ENCODE measurements around the gene TMOD1. TPM values are rescaled to one million over a fixed set of nuclear protein-coding genes. Genes with fewer than 3 reads are reported as not detected.

Gene TMOD1
- total and polyA plus RNA-seq, 2 of the 13 experiments (the other 11 are each of a cell fraction or from before 2014, with no cell fraction given): 0.04 to 0.07 TPM

GRCh38 chr9:97570899-97571298 is 69.4 kb downstream of the TMOD1 start (continued):
- TF ChIP-seq, protein P1, sequence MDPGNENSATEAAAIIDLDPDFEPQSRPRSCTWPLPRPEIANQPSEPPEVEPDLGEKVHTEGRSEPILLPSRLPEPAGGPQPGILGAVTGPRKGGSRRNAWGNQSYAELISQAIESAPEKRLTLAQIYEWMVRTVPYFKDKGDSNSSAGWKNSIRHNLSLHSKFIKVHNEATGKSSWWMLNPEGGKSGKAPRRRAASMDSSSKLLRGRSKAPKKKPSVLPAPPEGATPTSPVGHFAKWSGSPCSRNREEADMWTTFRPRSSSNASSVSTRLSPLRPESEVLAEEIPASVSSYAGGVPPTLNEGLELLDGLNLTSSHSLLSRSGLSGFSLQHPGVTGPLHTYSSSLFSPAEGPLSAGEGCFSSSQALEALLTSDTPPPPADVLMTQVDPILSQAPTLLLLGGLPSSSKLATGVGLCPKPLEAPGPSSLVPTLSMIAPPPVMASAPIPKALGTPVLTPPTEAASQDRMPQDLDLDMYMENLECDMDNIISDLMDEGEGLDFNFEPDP (CRISPR knock-in tag; conservative IDR thresholded peaks at IDR 0.05): no peak

DNA sequence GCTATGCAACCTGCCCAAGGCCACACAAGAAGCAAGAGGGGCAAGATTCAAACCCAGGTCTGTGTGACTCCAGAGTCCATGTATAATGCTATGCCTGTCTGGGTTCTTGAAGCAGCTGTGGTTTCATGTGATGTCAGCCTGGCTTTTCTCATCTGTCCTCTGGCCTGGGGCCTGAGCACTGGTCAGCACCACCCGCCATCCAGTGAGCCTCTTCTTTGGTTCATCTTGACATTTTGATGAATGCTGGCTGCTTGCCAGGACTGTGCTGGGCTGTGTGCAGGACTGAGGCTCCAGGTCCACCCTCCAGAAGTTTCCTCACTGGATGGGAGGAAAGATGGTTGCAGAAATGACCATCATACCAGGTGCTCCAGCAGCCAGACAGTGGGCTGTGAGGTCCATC is 70.2 kb downstream of the TMOD1 start:
- WGBS (ENCODE audit: low lambda C conversion rate): no CpG with 5 or more reads among the region's 1 CpG
- Histone ChIP-seq H3K27ac (ENCODE audit: extremely low read length, insufficient read depth, low read length) (no peak overlapping the region), H3K9me3 (ENCODE audit: low read length) (no peaks in the 10 kb centered on the region), H3K9ac (ENCODE audit: insufficient read depth, low read depth, low read length) (no peak overlapping the region), H3K4me1 (ENCODE audit: insufficient read depth, low read length) (no peaks in the 10 kb centered on the region), H3K36me3 (replicated peaks in 1 of 2; ENCODE audit: control insufficient read depth in 1 of 2, insufficient read depth in 2 of 2, low read length in 2 of 2) (no peaks in the 10 kb centered on the region), H3K4me2 (ENCODE audit: low read depth, low read length) (no peak overlapping the region), H3K27me3 (ENCODE audit: control insufficient read depth in 1 of 2, insufficient read depth in 2 of 2, low read length in 2 of 2) (peaks cover 0 to 19% of the 10 kb centered on the region in 2 experiments; a peak in 1 of 5 replicates), H2AFZ (ENCODE audit: low read length) (no peak overlapping the region), H3K4me3 (replicated peaks in 1 of 3; ENCODE audit: insufficient read depth in 1 of 3, low read depth in 2 of 3, low read length in 3 of 3) (no peak overlapping the region), H3K79me2 (ENCODE audit: insufficient read depth, low read length) (no peaks in the 10 kb centered on the region), H4K20me1 (ENCODE audit: insufficient read depth, low read length) (no peaks in the 10 kb centered on the region)
- ATAC-seq (no peak), FAIRE-seq (no peak), DNase-seq (ENCODE audit: low spot score) (no peak)
- ChIA-PET POLR2A (no interaction called here), CTCF (ENCODE audit: low intra/inter-chr PET ratio, low total read pairs) (no interaction called here)
- TF ChIP-seq KLF15 (CRISPR knock-in tag; IDR thresholded peaks at IDR 0.05; ENCODE audit: borderline replicate concordance): no peak
- TF ChIP-seq RFXAP (CRISPR knock-in tag; IDR thresholded peaks at IDR 0.05; ENCODE audit: borderline replicate concordance): no peak
- TF ChIP-seq KDM5A (IDR thresholded peaks at IDR 0.05; ENCODE audit: borderline replicate concordance, low read length): no peak
- intact Hi-C loops (cut with micrococcal nuclease; ENCODE audit: unreplicated experiment): no loop called here
- BruUV-seq (replicated peaks): no TSS peak
- in situ Hi-C loops (cut with HindIII; ENCODE audit: extremely low pct_ligation_motif_present, low pct_unique_long_range_greater_than_20kb): no loop called here

DNA sequence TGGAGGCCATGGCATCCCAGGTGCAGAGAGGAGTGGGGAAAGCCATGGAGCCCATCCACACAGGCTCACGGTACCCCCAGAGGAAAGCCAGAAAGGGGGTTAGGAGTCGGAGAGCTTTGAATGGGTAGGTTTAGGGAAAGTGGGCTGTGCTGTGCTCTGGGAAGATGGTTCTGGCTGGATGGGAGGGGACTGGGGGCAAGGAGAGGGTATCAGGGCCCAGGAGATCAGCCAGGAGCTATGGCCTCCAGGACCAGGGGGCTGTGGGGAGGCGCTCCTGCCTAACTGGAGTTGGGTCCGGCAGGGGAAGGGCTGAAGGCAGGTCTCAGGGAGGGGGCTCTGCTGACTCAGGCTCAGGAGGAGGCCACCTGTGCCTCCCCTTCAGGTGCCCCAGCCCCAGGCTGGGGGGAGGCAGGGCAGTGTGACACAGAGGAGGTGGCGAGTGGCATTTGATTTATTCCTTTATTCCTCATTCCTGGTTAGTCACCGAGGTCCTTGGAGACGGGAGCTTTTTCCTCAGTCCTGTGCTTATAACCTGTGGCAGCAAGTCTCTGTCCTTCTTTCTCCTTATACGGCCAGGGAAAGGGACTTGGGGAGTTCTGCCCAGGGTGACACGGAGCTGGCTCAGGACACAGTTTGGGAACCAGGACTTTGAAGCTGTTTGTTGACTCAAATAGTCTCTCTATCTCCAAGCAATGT is 70.9 kb downstream of the TMOD1 start:
- Histone ChIP-seq H3K9ac (ENCODE audit: insufficient read depth, low read depth, low read length) (no peak overlapping the region), H2AFZ (ENCODE audit: low read length) (no peak overlapping the region), H3K9me3 (ENCODE audit: low read length) (no peaks in the 10 kb centered on the region), H3K4me3 (replicated peaks in 1 of 3; ENCODE audit: insufficient read depth in 1 of 3, low read depth in 2 of 3, low read length in 3 of 3) (no peak overlapping the region), H3K4me2 (ENCODE audit: low read depth, low read length) (no peak overlapping the region), H3K79me2 (ENCODE audit: insufficient read depth, low read length) (no peaks in the 10 kb centered on the region), H3K27ac (ENCODE audit: extremely low read length, insufficient read depth, low read length) (no peak overlapping the region), H4K20me1 (ENCODE audit: insufficient read depth, low read length) (no peaks in the 10 kb centered on the region), H3K27me3 (ENCODE audit: control insufficient read depth in 1 of 2, insufficient read depth in 2 of 2, low read length in 2 of 2) (peaks cover 0 to 19% of the 10 kb centered on the region in 2 experiments; a peak in 1 of 5 replicates), H3K36me3 (replicated peaks in 1 of 2; ENCODE audit: control insufficient read depth in 1 of 2, insufficient read depth in 2 of 2, low read length in 2 of 2) (no peaks in the 10 kb centered on the region), H3K4me1 (ENCODE audit: insufficient read depth, low read length) (no peaks in the 10 kb centered on the region)
- BruUV-seq (replicated peaks): no TSS peak
- POLR2A ChIA-PET: no interaction called here
- in situ Hi-C loops (cut with HindIII; ENCODE audit: extremely low pct_ligation_motif_present, low pct_unique_long_range_greater_than_20kb) (no loop called here), intact Hi-C loops (cut with micrococcal nuclease; ENCODE audit: unreplicated experiment) (no loop called here)
- WGBS (ENCODE audit: low lambda C conversion rate): 54% methylated on average over 8 of the region's 9 CpGs
- no peak for ATAC-seq
- CTCF ChIA-PET (ENCODE audit: low intra/inter-chr PET ratio, low total read pairs): no interaction called here
- FAIRE-seq: no peak
- no peak for DNase-seq (ENCODE audit: low spot score)
- TF ChIP-seq, protein P2, sequence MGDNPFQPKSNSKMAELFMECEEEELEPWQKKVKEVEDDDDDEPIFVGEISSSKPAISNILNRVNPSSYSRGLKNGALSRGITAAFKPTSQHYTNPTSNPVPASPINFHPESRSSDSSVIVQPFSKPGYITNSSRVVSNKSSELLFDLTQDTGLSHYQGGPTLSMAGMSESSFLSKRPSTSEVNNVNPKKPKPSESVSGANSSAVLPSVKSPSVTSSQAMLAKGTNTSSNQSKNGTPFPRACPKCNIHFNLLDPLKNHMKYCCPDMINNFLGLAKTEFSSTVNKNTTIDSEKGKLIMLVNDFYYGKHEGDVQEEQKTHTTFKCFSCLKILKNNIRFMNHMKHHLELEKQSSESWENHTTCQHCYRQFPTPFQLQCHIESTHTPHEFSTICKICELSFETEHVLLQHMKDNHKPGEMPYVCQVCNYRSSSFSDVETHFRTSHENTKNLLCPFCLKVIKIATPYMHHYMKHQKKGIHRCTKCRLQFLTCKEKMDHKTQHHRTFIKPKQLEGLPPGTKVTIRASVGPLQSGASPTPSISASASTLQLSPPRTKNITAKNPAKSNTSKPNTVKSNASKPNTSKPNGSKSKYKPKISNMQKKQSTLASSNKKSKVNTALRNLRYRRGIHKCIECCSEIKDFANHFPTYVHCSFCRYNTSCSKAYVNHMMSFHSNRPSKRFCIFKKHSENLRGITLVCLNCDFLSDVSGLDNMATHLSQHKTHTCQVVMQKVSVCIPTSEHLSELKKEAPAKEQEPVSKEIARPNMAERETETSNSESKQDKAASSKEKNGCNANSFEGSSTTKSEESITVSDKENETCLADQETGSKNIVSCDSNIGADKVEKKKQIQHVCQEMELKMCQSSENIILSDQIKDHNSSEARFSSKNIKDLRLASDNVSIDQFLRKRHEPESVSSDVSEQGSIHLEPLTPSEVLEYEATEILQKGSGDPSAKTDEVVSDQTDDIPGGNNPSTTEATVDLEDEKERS (CRISPR knock-in tag; IDR thresholded peaks at IDR 0.05): no peak
- TF ChIP-seq ZKSCAN5 (CRISPR knock-in tag; IDR thresholded peaks at IDR 0.05) (no peak), RFXAP (CRISPR knock-in tag; IDR thresholded peaks at IDR 0.05; ENCODE audit: borderline replicate concordance) (no peak)
